BJ (cell line): ENCODE data around the gene CPPED1. TPM values are rescaled to one million over a fixed set of nuclear protein-coding genes. Genes with fewer than 3 reads are reported as not detected.

Source experiments
- CTCF ChIA-PET: fragments of 350-600 bp; formaldehyde crosslinking; extraction: SDS; loops from one replicate; lab custom pipeline; 2021; ENCODE audit warnings: antibody characterized with exemption, inconsistent platforms; lab: Yijun Ruan, JAX
- POLR2A ChIA-PET: fragments of 300-600 bp; sonication (Branson Sonifier 250); formaldehyde crosslinking; extraction: SDS; loops from one replicate; lab custom pipeline; 2021; ENCODE audit warnings: antibody characterized with exemption; lab: Charles Lee
- DNase-seq: peaks from one replicate; pipeline ENCODE4 v3.0.0-alpha.2; 2011; ENCODE audit warnings: low read depth
- H3K27me3 ChIP-seq: 2 replicates; pipeline ENCODE4 v1.6.0; 2011; ENCODE audit warnings: low read length; ENCODE audit not compliant: control insufficient read depth, insufficient read depth
- H3K36me3 ChIP-seq: 2 replicates; pipeline ENCODE4 v1.5.1; 2011; ENCODE audit warnings: low read length; ENCODE audit not compliant: control insufficient read depth, insufficient read depth
- H3K4me3 ChIP-seq: 2 replicates; pipeline ENCODE4 v1.5.1; 2011; ENCODE audit warnings: low read depth, mild to moderate bottlenecking, control low read depth, low read length
- polyA plus RNA-seq: library from polyadenylated mRNA; depleted of rRNA; stranded (reverse); fragments of >200 nt; gene quantifications from 2 replicates; pipeline ENCODE4 v1.2.3, GENCODE V29; 2011
- TF ChIP-seq, protein P1 (sequence below): IDR thresholded peaks from 2 replicates; pipeline ENCODE4 v1.5.1; 2011; ENCODE audit warnings: low read depth, mild to moderate bottlenecking, control low read depth, inconsistent platforms, low read length, moderate library complexity; ENCODE audit not compliant: insufficient read depth

Gene CPPED1
- polyA plus RNA-seq, 1 experiment: 24.1 TPM

DNA sequence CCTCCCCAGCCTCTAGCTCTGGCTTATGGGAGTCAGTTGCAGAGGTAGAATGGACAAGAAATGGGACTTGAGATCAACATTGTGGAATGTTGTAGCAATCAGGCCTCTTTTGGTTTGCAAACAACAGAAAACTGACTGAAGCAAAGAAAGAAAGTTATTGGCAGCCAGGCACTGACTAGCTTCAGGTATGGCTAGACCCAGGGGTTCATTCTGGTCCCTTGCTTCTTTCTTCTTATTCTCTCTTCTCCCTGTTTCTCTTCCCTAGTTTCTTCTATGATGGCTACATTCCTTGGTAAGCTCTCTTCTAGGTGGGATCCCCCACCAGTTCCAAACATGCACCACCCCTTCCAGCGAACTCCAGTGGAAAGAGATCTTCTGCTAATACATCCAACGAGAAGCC is 154.3 kb downstream of the CPPED1 start:
- CTCF ChIA-PET: no interaction called here
- no peak for DNase-seq
- Histone ChIP-seq H3K4me3 (no peak overlapping the region), H3K36me3 (no peaks in the 10 kb centered on the region), H3K27me3 (no peaks in the 10 kb centered on the region; the same call in 1 of the 2 replicates)
- TF ChIP-seq, protein P1, sequence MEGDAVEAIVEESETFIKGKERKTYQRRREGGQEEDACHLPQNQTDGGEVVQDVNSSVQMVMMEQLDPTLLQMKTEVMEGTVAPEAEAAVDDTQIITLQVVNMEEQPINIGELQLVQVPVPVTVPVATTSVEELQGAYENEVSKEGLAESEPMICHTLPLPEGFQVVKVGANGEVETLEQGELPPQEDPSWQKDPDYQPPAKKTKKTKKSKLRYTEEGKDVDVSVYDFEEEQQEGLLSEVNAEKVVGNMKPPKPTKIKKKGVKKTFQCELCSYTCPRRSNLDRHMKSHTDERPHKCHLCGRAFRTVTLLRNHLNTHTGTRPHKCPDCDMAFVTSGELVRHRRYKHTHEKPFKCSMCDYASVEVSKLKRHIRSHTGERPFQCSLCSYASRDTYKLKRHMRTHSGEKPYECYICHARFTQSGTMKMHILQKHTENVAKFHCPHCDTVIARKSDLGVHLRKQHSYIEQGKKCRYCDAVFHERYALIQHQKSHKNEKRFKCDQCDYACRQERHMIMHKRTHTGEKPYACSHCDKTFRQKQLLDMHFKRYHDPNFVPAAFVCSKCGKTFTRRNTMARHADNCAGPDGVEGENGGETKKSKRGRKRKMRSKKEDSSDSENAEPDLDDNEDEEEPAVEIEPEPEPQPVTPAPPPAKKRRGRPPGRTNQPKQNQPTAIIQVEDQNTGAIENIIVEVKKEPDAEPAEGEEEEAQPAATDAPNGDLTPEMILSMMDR: no peak
- POLR2A ChIA-PET: no interaction called here

DNA sequence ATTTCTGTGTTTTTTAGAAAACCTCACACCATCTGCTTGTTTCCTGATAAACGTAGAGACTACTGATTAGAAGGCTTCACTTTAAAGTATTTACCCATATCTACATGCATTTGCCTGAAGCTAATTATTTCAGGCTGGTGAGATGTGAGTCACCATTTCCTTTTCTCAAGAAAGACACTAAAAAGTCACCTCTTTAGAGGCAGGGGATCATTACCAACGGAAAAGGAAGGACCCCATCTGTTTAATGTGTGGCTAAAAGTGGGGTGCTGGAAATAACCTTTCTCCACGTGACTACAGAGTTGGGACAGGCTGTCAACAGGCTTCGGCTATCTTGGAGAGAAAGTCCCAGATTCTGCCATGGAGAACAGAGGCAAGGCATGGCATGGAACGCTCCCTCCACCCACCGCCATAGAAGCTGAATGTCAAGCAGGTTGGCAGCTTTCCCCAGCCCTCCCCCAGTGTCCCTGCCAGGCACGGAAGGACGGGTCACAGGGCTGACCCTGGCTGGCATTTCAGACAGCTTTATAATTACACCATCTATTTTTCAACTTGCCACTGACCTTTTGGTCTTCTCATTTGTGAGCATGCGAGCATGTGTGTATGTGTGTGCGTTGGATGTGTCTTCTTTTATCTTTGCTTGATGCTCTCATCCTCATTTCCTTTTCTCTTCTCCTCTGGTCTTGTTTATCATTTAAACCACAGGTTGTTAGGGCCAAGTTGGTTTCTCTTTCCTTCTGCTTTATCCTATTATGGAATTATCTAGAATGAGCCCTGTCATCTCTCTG is 157.0 kb downstream of the CPPED1 start:
- TF ChIP-seq, protein P1: no peak
- Histone ChIP-seq H3K36me3 (no peaks in the 10 kb centered on the region), H3K27me3 (no peaks in the 10 kb centered on the region; the same call in 1 of the 2 replicates), H3K4me3 (no peak overlapping the region)
- ChIA-PET CTCF (interaction anchor here (0.6 kb wide), 2 partner anchors 34 to 64 kb away, joined by 3 read pairs; no protein-coding TSS in a partner anchor), POLR2A (no interaction called here)
- DNase-seq: peak; percentile 11

- Histone ChIP-seq H3K36me3 (no peaks in the 10 kb centered on the region), H3K4me3 (no peak overlapping the region), H3K27me3 (no peaks in the 10 kb centered on the region; the same call in 1 of the 2 replicates)
- DNase-seq: no peak
- POLR2A ChIA-PET: no interaction called here
- CTCF ChIA-PET: interaction anchor here (0.6 kb wide), 1 partner anchor 34 kb away, joined by 3 read pairs; no protein-coding TSS in a partner anchor
- TF ChIP-seq, protein P1: no peak
Measured at GRCh38 chr16:12646098-12646489, 157.6 kb downstream of the CPPED1 start.

GRCh38 chr16:12643034-12643455 is 160.6 kb downstream of the CPPED1 start:
- ChIA-PET POLR2A (no interaction called here), CTCF (no interaction called here)
- Histone ChIP-seq H3K4me3 (no peak overlapping the region), H3K27me3 (no peaks in the 10 kb centered on the region), H3K36me3 (no peaks in the 10 kb centered on the region)
- TF ChIP-seq, protein P1: no peak
- DNase-seq: no peak

GRCh38 chr16:12639044-12639443 is 164.6 kb downstream of the CPPED1 start:
- Histone ChIP-seq H3K4me3 (no peak overlapping the region), H3K36me3 (no peaks in the 10 kb centered on the region), H3K27me3 (no peaks in the 10 kb centered on the region)
- ChIA-PET CTCF (no interaction called here), POLR2A (no interaction called here)
- TF ChIP-seq, protein P1: no peak
- DNase-seq: peak; percentile 6
